ENCODE data around the gene KCMF1. TPM values are rescaled to one million over a fixed set of nuclear protein-coding genes. Genes with fewer than 3 reads are reported as not detected.

Gene KCMF1
- total and polyA plus RNA-seq, 2 of the 13 experiments (the other 11 are each of a cell fraction or from before 2014, with no cell fraction given): 62.1 to 116 TPM

- no peak for ATAC-seq
- Histone ChIP-seq H3K27ac (ENCODE audit: extremely low read length, insufficient read depth, low read length) (no peak overlapping the region), H3K36me3 (replicated peaks in 1 of 2; ENCODE audit: control insufficient read depth in 1 of 2, insufficient read depth in 2 of 2, low read length in 2 of 2) (peaks cover 9 to 23% of the 10 kb centered on the region in 2 experiments), H3K4me2 (ENCODE audit: low read depth, low read length) (no peak overlapping the region), H3K9ac (ENCODE audit: insufficient read depth, low read depth, low read length) (no peak overlapping the region), H3K9me3 (ENCODE audit: low read length) (no peaks in the 10 kb centered on the region), H4K20me1 (ENCODE audit: insufficient read depth, low read length) (peaks cover 25% of the 10 kb centered on the region), H3K79me2 (ENCODE audit: insufficient read depth, low read length) (peaks cover 84% of the 10 kb centered on the region), H3K4me1 (ENCODE audit: insufficient read depth, low read length) (peaks cover 17% of the 10 kb centered on the region), H3K4me3 (replicated peaks in 1 of 3; ENCODE audit: insufficient read depth in 1 of 3, low read depth in 2 of 3, low read length in 3 of 3) (no peak overlapping the region), H3K27me3 (ENCODE audit: control insufficient read depth in 1 of 2, insufficient read depth in 2 of 2, low read length in 2 of 2) (no peaks in the 10 kb centered on the region; a peak in 1 of 5 replicates), H2AFZ (ENCODE audit: low read length) (no peak overlapping the region)
- no TSS peak for BruUV-seq (replicated peaks)
- in situ Hi-C loops (cut with HindIII; ENCODE audit: extremely low pct_ligation_motif_present, low pct_unique_long_range_greater_than_20kb): no loop called here
- no peak for FAIRE-seq
- intact Hi-C loops (cut with micrococcal nuclease; ENCODE audit: unreplicated experiment): no loop called here
- 97% methylated on average over 3 of the region's 3 CpGs for WGBS (ENCODE audit: low lambda C conversion rate)
- ChIA-PET CTCF (ENCODE audit: low intra/inter-chr PET ratio, low total read pairs) (interaction anchor here (0.6 kb wide), 1 partner anchor 82 kb away, joined by 3 read pairs; no protein-coding TSS in a partner anchor), POLR2A (no interaction called here)
- TF ChIP-seq ELF4 (CRISPR knock-in tag; IDR thresholded peaks at IDR 0.05; ENCODE audit: borderline replicate concordance) (no peak), ZNF777 (CRISPR knock-in tag; IDR thresholded peaks at IDR 0.05) (no peak), SNAPC2 (CRISPR knock-in tag; IDR thresholded peaks at IDR 0.05) (no peak), SOX13 (IDR thresholded peaks at IDR 0.05) (no peak), SOX13 (CRISPR knock-in tag; conservative IDR thresholded peaks at IDR 0.05 in 1 of 2, IDR thresholded peaks at IDR 0.05 in 1 of 2) (no peak), ZBTB38 (CRISPR knock-in tag; IDR thresholded peaks at IDR 0.05) (no peak), U2AF2 (IDR thresholded peaks at IDR 0.05; ENCODE audit: low read depth, low read length) (no peak), CAMTA2 (CRISPR knock-in tag; IDR thresholded peaks at IDR 0.05; ENCODE audit: borderline replicate concordance) (no peak)
- DNase-seq (ENCODE audit: low spot score): no peak
Measured at GRCh38 chr2:85009019-85009618, 38.2 kb downstream of the KCMF1 start.

- TF ChIP-seq ETS1 (CRISPR knock-in tag; IDR thresholded peaks at IDR 0.05) (no peak), SIX1 (CRISPR knock-in tag; IDR thresholded peaks at IDR 0.05; ENCODE audit: borderline replicate concordance) (no peak), KDM5B (CRISPR knock-in tag; IDR thresholded peaks at IDR 0.05; ENCODE audit: borderline replicate concordance) (no peak)
- 100% methylated on average over 1 of the region's 1 CpG for WGBS (ENCODE audit: low lambda C conversion rate)
- H3K4me2 ChIP-seq (ENCODE audit: low read depth, low read length): no peak overlapping the region
- in situ Hi-C loops (cut with HindIII; ENCODE audit: extremely low pct_ligation_motif_present, low pct_unique_long_range_greater_than_20kb): loop anchor here (5.0 kb wide), 1 partner anchor 83 kb away; no protein-coding TSS in a partner anchor
- intact Hi-C loops (cut with micrococcal nuclease; ENCODE audit: unreplicated experiment): no loop called here
- BruUV-seq (replicated peaks): no TSS peak
- H3K79me2 ChIP-seq (ENCODE audit: insufficient read depth, low read length): peaks cover 87% of the 10 kb centered on the region
- ChIA-PET CTCF (ENCODE audit: low intra/inter-chr PET ratio, low total read pairs) (no interaction called here), POLR2A (no interaction called here)
- H3K27me3 ChIP-seq (ENCODE audit: control insufficient read depth in 1 of 2, insufficient read depth in 2 of 2, low read length in 2 of 2): no peaks in the 10 kb centered on the region; a peak in 1 of 5 replicates
- ATAC-seq: no peak
- no peak overlapping the region for H2AFZ ChIP-seq (ENCODE audit: low read length)
- H3K9ac ChIP-seq (ENCODE audit: insufficient read depth, low read depth, low read length): no peak overlapping the region
- H3K36me3 ChIP-seq (replicated peaks in 1 of 2; ENCODE audit: control insufficient read depth in 1 of 2, insufficient read depth in 2 of 2, low read length in 2 of 2): peaks cover 9 to 23% of the 10 kb centered on the region in 2 experiments
- peaks cover 17% of the 10 kb centered on the region for H3K4me1 ChIP-seq (ENCODE audit: insufficient read depth, low read length)
- no peaks in the 10 kb centered on the region for H3K9me3 ChIP-seq (ENCODE audit: low read length)
- no peak for FAIRE-seq
- H4K20me1 ChIP-seq (ENCODE audit: insufficient read depth, low read length): peaks cover 36% of the 10 kb centered on the region
- no peak overlapping the region for H3K27ac ChIP-seq (ENCODE audit: extremely low read length, insufficient read depth, low read length)
- no peak for DNase-seq (ENCODE audit: low spot score)
- H3K4me3 ChIP-seq (replicated peaks in 1 of 3; ENCODE audit: insufficient read depth in 1 of 3, low read depth in 2 of 3, low read length in 3 of 3): no peak overlapping the region
Measured at GRCh38 chr2:85010404-85010803, 39.4 kb downstream of the KCMF1 start.
